Renal pelvis (tissue), 4 donors: ENCODE data around the gene HTR4. TPM values are rescaled to one million over a fixed set of nuclear protein-coding genes. Genes with fewer than 3 reads are reported as not detected.

Experiments
- DNase-seq: peaks from one replicate; pipeline ENCODE4 v3.0.0-alpha.2; 2013
- polyA plus RNA-seq, 3 donors: library from polyadenylated mRNA; unstranded; fragments of 120-200 nt; gene quantifications; one replicate each; pipeline ENCODE4 v1.2.1, GENCODE V29; 2013; ENCODE audit not compliant: insufficient read length in 3 of 3

HTR4 gene
- polyA plus RNA-seq, 3 donors, result 0.07 to 0.12 TPM; not detected in 1

DNA sequence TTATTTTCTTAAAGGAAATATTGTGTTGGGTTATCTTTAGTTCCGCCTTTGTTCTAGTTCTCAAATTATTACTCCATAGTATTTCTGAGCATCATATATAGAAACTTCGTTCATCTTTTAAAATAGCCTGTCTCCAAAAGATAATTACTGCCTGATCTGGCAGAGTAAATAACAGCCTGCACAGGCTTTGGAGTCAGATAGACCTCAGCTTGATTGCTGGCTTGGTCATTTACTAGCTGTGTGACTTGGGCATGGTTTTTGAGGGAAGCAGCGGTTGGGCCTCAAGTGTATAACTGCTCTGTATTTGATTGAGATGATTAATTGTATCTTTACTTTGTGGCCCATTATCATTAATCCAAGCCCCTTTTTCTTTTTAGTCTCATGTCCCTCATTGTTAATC is 220.5 kb downstream of the HTR4 start:
- DNase-seq, result no peak

Other genes with a start within 250 kb of the HTR4 start
- under 1 TPM; 0.21 to 0.40 (median 0.30) TPM for gene ADRB2, start 172.1 kb upstream of the HTR4 start, polyA plus RNA-seq